H1 (cell line): ENCODE data around the gene CD63. TPM values are rescaled to one million over a fixed set of nuclear protein-coding genes. Genes with fewer than 3 reads are reported as not detected.

Experiments
- CBX5 ChIP-seq: fragments of 300-800, 300-1000 bp; sonication (generic); IDR thresholded peaks from 2 replicates; pipeline ENCODE4 v1.7.1; 2016; ENCODE audit warnings: antibody characterized with exemption, low read length, low read depth
- FOSL1 ChIP-seq: IDR thresholded peaks from 2 replicates; pipeline ENCODE4 v1.6.1; 2011; ENCODE audit warnings: mild to moderate bottlenecking, low read depth, low read length, moderate library complexity; ENCODE audit not compliant: insufficient read depth
- RFX5 ChIP-seq: IDR thresholded peaks from 2 replicates; pipeline ENCODE4 v1.6.1; 2011; ENCODE audit warnings: low read depth, low read length, improper control_type of control experiment, borderline replicate concordance
- polyA plus RNA-seq, 7 experiments: library from polyadenylated mRNA; depleted of rRNA in 3 of 7; stranded (reverse) in 5 of 7; unstranded in 2 of 7; fragments of >200 nt in 5 of 7; fragments of 200-250 nt in 2 of 7; gene quantifications; 1 replicate in 5 of 7; 2 replicates in 1 of 7; 4 replicates in 1 of 7; pipeline versions ENCODE4 v1.2.1 to v1.2.3, GENCODE V29; 2011 to 2013; ENCODE audit warnings: missing spikeins in 2 of 7, mixed read lengths in 2 of 7
- total RNA-seq: library from RNA; stranded (reverse); fragmentation: NEBNext Ultra II Directional; extraction: Animal tissue kit (Norgen Biotek cat#: 25700); gene quantifications from 2 replicates; pipeline ENCODE4 v1.2.1, GENCODE V29; 2021
- TF ChIP-seq, protein P1 (sequence below): IDR thresholded peaks from 2 replicates; pipeline ENCODE4 v1.6.1; 2012; ENCODE audit warnings: low read length, inconsistent platforms

CD63 gene
- total and polyA plus RNA-seq, 2 of the 8 experiments (the other 6 are each of a cell fraction or from before 2014, with no cell fraction given): 440 to 526 TPM

DNA sequence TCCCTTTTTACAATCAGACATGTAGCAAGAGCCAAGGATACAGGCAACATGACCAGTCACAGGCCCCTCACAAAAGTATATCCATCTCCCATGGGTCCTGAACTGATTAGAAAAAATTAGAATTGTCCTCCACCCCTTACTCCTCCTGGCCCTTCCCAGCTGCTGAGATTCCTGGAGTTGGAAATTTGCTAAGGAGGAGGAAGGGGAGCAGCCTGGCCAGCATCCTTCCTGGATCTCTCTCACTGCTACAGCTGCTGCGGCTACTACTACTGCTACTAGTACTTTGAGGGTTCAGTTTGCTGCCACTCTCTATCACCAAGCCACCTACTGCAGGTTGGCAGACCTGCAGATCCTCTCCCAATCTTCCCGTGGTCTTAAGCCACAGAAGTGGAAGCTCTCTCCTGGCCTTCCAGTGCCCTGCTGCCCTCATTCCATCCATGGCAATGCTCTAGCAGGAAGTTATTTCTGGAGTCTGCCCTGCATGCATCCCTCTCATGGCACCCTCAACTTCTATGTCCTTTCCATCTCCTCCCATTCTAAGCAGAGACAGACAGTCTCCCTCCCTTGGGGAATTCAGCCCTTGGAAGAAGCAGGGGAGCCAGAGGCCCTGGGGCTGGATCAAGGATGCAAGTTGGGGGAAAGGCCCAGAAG is 22.1 kb downstream of the CD63 start (continued):
- TF ChIP-seq, protein P1, sequence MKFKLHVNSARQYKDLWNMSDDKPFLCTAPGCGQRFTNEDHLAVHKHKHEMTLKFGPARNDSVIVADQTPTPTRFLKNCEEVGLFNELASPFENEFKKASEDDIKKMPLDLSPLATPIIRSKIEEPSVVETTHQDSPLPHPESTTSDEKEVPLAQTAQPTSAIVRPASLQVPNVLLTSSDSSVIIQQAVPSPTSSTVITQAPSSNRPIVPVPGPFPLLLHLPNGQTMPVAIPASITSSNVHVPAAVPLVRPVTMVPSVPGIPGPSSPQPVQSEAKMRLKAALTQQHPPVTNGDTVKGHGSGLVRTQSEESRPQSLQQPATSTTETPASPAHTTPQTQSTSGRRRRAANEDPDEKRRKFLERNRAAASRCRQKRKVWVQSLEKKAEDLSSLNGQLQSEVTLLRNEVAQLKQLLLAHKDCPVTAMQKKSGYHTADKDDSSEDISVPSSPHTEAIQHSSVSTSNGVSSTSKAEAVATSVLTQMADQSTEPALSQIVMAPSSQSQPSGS: no peak
- TF ChIP-seq CBX5 (no peak), FOSL1 (no peak), RFX5 (no peak)
